Skeletal muscle tissue (tissue), 4 donors: ENCODE results near the gene DPM2. TPM values are rescaled to one million over a fixed set of nuclear protein-coding genes. Genes with fewer than 3 reads are reported as not detected.

ENCODE experiments used
- H3K27ac ChIP-seq: one replicate; pipeline ENCODE4 v1.7.0; 2013; ENCODE audit warnings: mild to moderate bottlenecking, low read depth, low read length, inconsistent platforms
- H3K27me3 ChIP-seq, 3 donors: one replicate each; pipeline ENCODE4 v1.7.0; 2013; ENCODE audit warnings: low read length in 3 of 3; ENCODE audit not compliant: control insufficient read depth in 3 of 3, insufficient read depth in 3 of 3
- H3K36me3 ChIP-seq, 3 donors: one replicate each; pipeline ENCODE4 v1.7.0; 2013; ENCODE audit warnings: low read length in 3 of 3; ENCODE audit not compliant: control insufficient read depth in 3 of 3, insufficient read depth in 3 of 3
- H3K4me1 ChIP-seq, 3 donors: one replicate each; pipeline ENCODE4 v1.7.0; 2013; ENCODE audit warnings: low read length in 3 of 3, mild to moderate bottlenecking in 3 of 3; ENCODE audit not compliant: control insufficient read depth in 3 of 3, insufficient read depth in 3 of 3
- H3K4me3 ChIP-seq, 3 donors: one replicate each; pipeline ENCODE4 v1.7.0; 2013; ENCODE audit warnings: low read length in 3 of 3
- H3K9ac ChIP-seq, 3 donors: one replicate each; pipeline ENCODE4 v1.7.0; 2013; ENCODE audit warnings: low read length in 3 of 3, mild to moderate bottlenecking in 3 of 3, moderate library complexity in 2 of 3, low read depth in 1 of 3
- H3K9me3 ChIP-seq, 3 donors: one replicate each; pipeline ENCODE4 v1.7.0; 2013; ENCODE audit warnings: low read length in 3 of 3; ENCODE audit not compliant: control insufficient read depth in 3 of 3
- total RNA-seq: library from RNA; depleted of rRNA; stranded (reverse); fragments of >200 nt; gene quantifications from one replicate; pipeline ENCODE4 v1.2.3, GENCODE V29; 2014
- donor health status: Osteomylitis.

The DPM2 gene
- total RNA-seq, 1 donor from 2014 or later: 7.3 TPM

- H3K4me1 ChIP-seq: peaks cover 20 to 43% (median 26%) of the 10 kb centered on the region in 3 donors
- H3K27me3 ChIP-seq: no peaks in the 10 kb centered on the region
- H3K4me3 ChIP-seq: no peak overlapping the region
- peaks cover 12 to 15% (median 13%) of the 10 kb centered on the region in 3 donors for H3K36me3 ChIP-seq
- no peak overlapping the region for H3K27ac ChIP-seq
- no peaks in the 10 kb centered on the region for H3K9me3 ChIP-seq
- H3K9ac ChIP-seq: peak overlapping the region in 1 of 3 donors; percentile 16
Observed at GRCh38 chr9:127945942-127946341, 8.3 kb upstream of the DPM2 start.

- Histone ChIP-seq H3K36me3 (peaks cover 12 to 15% (median 13%) of the 10 kb centered on the region in 3 donors), H3K27me3 (no peaks in the 10 kb centered on the region), H3K4me3 (no peak overlapping the region), H3K4me1 (peaks cover 19 to 37% (median 20%) of the 10 kb centered on the region in 3 donors), H3K9me3 (no peaks in the 10 kb centered on the region), H3K9ac (no peak overlapping the region), H3K27ac (no peak overlapping the region)
Observed at GRCh38 chr9:127945338-127945737, 7.7 kb upstream of the DPM2 start.

GRCh38 chr9:127944586-127945218, 7.0 kb upstream of the DPM2 start:
- Histone ChIP-seq H3K4me1 (peaks cover 14 to 31% (median 16%) of the 10 kb centered on the region in 3 donors), H3K36me3 (peaks cover 12 to 15% (median 13%) of the 10 kb centered on the region in 3 donors), H3K27me3 (no peaks in the 10 kb centered on the region), H3K27ac (no peak overlapping the region), H3K9ac (no peak overlapping the region), H3K9me3 (no peaks in the 10 kb centered on the region), H3K4me3 (no peak overlapping the region)

- no peak overlapping the region for H3K27ac ChIP-seq
- peaks cover 10 to 26% (median 16%) of the 10 kb centered on the region in 3 donors for H3K4me1 ChIP-seq
- no peaks in the 10 kb centered on the region for H3K27me3 ChIP-seq
- no peak overlapping the region for H3K4me3 ChIP-seq
- H3K9me3 ChIP-seq: no peaks in the 10 kb centered on the region
- H3K36me3 ChIP-seq: peaks cover 12 to 15% (median 13%) of the 10 kb centered on the region in 3 donors
- H3K9ac ChIP-seq: peak overlapping the region in 1 of 3 donors; percentile 16
Observed at GRCh38 chr9:127943731-127944144, 6.1 kb upstream of the DPM2 start.

GRCh38 chr9:127943011-127943662, 5.5 kb upstream of the DPM2 start:
- Histone ChIP-seq H3K27ac (no peak overlapping the region), H3K4me1 (peaks cover 11 to 31% (median 19%) of the 10 kb centered on the region in 3 donors), H3K36me3 (peaks cover 10 to 15% (median 13%) of the 10 kb centered on the region in 3 donors), H3K4me3 (no peak overlapping the region), H3K9me3 (no peaks in the 10 kb centered on the region), H3K9ac (peak overlapping the region in 1 of 3 donors; percentile 6), H3K27me3 (no peaks in the 10 kb centered on the region)

GRCh38 chr9:127942216-127943010, 4.8 kb upstream of the DPM2 start:
- H3K4me1 ChIP-seq: peaks cover 16 to 38% (median 24%) of the 10 kb centered on the region in 3 donors
- H3K27me3 ChIP-seq: no peaks in the 10 kb centered on the region
- H3K9me3 ChIP-seq: no peaks in the 10 kb centered on the region
- no peak overlapping the region for H3K27ac ChIP-seq
- peak overlapping the region in 1 of 3 donors; percentile 50 for H3K9ac ChIP-seq
- H3K4me3 ChIP-seq: no peak overlapping the region
- peaks cover 7 to 15% (median 13%) of the 10 kb centered on the region in 3 donors for H3K36me3 ChIP-seq

- H3K36me3 ChIP-seq: peaks cover 7 to 15% (median 13%) of the 10 kb centered on the region in 3 donors
- no peaks in the 10 kb centered on the region for H3K27me3 ChIP-seq
- H3K4me1 ChIP-seq: peaks cover 21 to 43% (median 28%) of the 10 kb centered on the region in 3 donors
- no peak overlapping the region for H3K4me3 ChIP-seq
- H3K9ac ChIP-seq: peak overlapping the region in 2 of 3 donors; percentile 20 to 50
- H3K27ac ChIP-seq: no peak overlapping the region
- H3K9me3 ChIP-seq: no peaks in the 10 kb centered on the region
Observed at GRCh38 chr9:127941961-127942215, 4.2 kb upstream of the DPM2 start.

GRCh38 chr9:127941062-127941960, 3.7 kb upstream of the DPM2 start:
- H3K9ac ChIP-seq: peak overlapping the region in 1 of 3 donors; percentile 20
- H3K9me3 ChIP-seq: no peaks in the 10 kb centered on the region
- H3K4me3 ChIP-seq: no peak overlapping the region
- no peak overlapping the region for H3K27ac ChIP-seq
- H3K27me3 ChIP-seq: no peaks in the 10 kb centered on the region
- H3K4me1 ChIP-seq: peaks cover 27 to 44% (median 34%) of the 10 kb centered on the region in 3 donors
- H3K36me3 ChIP-seq: peaks cover 10 to 15% (median 13%) of the 10 kb centered on the region in 3 donors

GRCh38 chr9:127940593-127940992, 2.9 kb upstream of the DPM2 start:
- Histone ChIP-seq H3K9ac (no peak overlapping the region), H3K4me3 (no peak overlapping the region), H3K27me3 (no peaks in the 10 kb centered on the region), H3K27ac (no peak overlapping the region), H3K4me1 (peaks cover 34 to 52% (median 38%) of the 10 kb centered on the region in 3 donors), H3K36me3 (peaks cover 10 to 15% (median 13%) of the 10 kb centered on the region in 3 donors), H3K9me3 (no peaks in the 10 kb centered on the region)
